ENCODE data around the gene PBX1.

GRCh38 chr1:164880644-164881043 is 321.7 kb downstream of the PBX1 start:
- TF ChIP-seq CTCF (tag by site-specific recombination; IDR thresholded peaks at IDR 0.05) = no peak
- TF ChIP-seq ZNF654 (tag by site-specific recombination; IDR thresholded peaks at IDR 0.05; ENCODE audit: low read depth) = no peak
- TF ChIP-seq ZNF747 (tag by site-specific recombination; IDR thresholded peaks at IDR 0.05) = no peak
- no peak for TF ChIP-seq ZNF140 (tag by site-specific recombination; IDR thresholded peaks at IDR 0.05)
- TF ChIP-seq ZNF473 (tag by site-specific recombination; IDR thresholded peaks at IDR 0.05) = no peak
- TF ChIP-seq ZNF792 (tag by site-specific recombination; IDR thresholded peaks at IDR 0.05) = no peak
